ENCODE data around the gene SYTL4. TPM values are rescaled to one million over a fixed set of nuclear protein-coding genes. Genes with fewer than 3 reads are reported as not detected.
"Not testable (repeated sequence)": the region's sequence is repeated elsewhere in the genome, so short reads cannot be mapped to it uniquely, and the experiment has no call there.

The SYTL4 gene
- not detected for total RNA-seq

DNA sequence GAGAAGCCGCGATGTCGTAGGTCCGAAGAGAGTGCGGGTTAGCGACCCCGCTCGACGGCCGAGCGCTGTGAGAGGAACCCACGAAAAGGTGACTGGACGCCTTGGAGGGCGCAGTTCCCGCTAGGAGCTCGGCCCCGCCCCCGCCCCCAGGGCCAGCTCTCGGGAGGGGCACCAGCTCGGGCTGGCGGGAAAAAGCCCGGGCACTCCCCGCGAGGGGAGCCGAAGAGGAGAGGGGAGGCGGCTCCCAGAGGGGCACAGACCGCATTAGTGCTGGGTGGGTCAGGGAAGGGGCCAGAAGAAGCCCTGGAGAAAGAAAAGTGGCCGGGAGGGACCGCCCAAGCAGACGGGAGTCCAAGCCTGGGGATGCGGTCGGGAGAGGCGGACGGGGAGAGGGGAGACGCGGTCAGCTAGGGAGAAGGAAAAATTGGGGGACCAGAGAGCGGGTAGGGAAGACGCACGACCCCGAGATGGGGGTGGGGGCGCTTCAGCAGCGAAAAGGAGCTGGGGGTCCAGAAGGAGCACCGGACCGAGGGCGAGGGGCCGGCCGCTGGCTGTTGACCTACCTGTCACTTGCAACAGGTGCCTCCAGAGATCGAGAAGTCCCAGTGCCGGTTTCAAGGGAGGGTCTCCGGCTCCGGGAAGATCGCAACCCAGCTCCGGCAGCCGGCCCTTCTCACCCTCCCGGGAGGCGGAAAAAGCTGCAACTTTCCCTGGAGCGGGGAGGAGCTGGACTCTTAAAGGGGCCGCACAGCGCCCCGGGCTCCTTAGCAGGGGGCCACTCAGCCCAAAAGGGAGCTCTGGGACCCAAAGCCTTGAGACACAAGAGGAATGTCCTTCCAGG, at the start of gene SYTL4:
Gene SYTL4, minus strand, starts transcription at position 681 of the 841 bp plus-strand sequence. CDS start 30,084 bp downstream, outside the sequence.
- H3K4me3 Mint-ChIP-seq = no peak within 1 kb of the TSS
- no peak within 1 kb of the TSS for H3K27ac Mint-ChIP-seq
- H3K27me3 Mint-ChIP-seq = peaks cover 64% of the 10 kb centered on the region
- no peaks in the 10 kb centered on the region for H3K4me1 Mint-ChIP-seq
- no peak for DNase-seq
- no peaks in the 10 kb centered on the region for H3K9me3 Mint-ChIP-seq
- no peaks in the 10 kb centered on the region for H3K36me3 Mint-ChIP-seq

GRCh38 chrX:100769439-100769838, 37.5 kb upstream of the SYTL4 start:
- not testable (repeated sequence) for H3K4me1 Mint-ChIP-seq, H3K36me3 Mint-ChIP-seq, H3K9me3 Mint-ChIP-seq, DNase-seq, H3K4me3 Mint-ChIP-seq, H3K27ac Mint-ChIP-seq
- peaks cover 14% of the 10 kb centered on the region for H3K27me3 Mint-ChIP-seq

- Mint-ChIP-seq H3K27ac (no peak overlapping the region), H3K4me1 (no peaks in the 10 kb centered on the region), H3K27me3 (peaks cover 9% of the 10 kb centered on the region), H3K4me3 (no peak overlapping the region), H3K9me3 (no peaks in the 10 kb centered on the region), H3K36me3 (no peaks in the 10 kb centered on the region)
- peak; percentile 63 for DNase-seq
These were observed 36.9 kb upstream of the SYTL4 start for GRCh38 chrX:100768679-100769338.

GRCh38 chrX:100750883-100751282, 19.0 kb upstream of the SYTL4 start:
- no peak overlapping the region for H3K27ac Mint-ChIP-seq

DNA sequence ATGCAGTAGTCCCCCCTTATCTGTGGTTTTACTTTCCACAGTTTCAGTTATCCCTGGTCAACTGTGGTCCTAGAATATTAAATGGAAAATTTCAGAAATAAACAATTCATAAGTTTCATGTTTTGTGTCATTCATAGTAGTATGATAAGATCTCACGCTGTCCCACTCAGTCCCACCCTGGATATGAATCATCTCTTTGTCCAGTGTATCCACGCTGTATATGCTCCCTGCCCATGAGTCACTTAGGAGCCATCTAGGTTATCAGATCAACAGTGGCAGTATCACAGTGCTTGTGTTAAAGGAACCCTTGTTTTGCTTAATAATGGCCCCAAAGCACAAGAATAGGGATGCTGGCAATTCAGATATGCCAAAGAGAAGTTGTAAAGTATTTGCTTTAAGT, 16.2 kb upstream of the SYTL4 start:
- no peaks in the 10 kb centered on the region for H3K9me3 Mint-ChIP-seq

More at GRCh38 chrX:100750883-100751282, 19.0 kb upstream of the SYTL4 start:
- Mint-ChIP-seq H3K9me3 (no peaks in the 10 kb centered on the region), H3K4me3 (no peak overlapping the region), H3K36me3 (no peaks in the 10 kb centered on the region), H3K4me1 (no peaks in the 10 kb centered on the region), H3K27me3 (peaks cover 7% of the 10 kb centered on the region)
- no peak for DNase-seq

DNA sequence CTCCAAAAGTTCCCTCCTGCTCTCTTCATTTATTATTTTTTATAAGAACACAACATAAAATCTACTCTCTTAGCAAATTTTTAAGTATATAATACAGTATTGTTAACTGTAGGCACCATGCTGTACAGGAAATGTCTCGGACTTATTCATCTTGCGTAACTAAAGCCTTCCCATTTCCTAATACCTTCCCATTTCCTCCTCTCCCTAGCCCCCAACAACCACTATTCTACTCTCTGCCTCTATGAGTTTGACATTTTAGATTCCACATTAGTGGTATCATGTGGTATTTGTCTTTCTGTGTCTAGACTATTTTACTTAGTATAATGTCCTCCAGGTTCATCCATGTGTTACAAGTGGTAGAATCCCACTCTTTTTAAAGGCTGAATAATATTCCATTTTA, 15.8 kb upstream of the SYTL4 start:
- Mint-ChIP-seq H3K36me3 (no peaks in the 10 kb centered on the region), H3K9me3 (no peaks in the 10 kb centered on the region), H3K27me3 (peaks cover 14% of the 10 kb centered on the region), H3K4me3 (no peak overlapping the region), H3K27ac (no peak overlapping the region), H3K4me1 (no peaks in the 10 kb centered on the region)
- no peak for DNase-seq

More for the DNA sequence above, 16.2 kb upstream of the SYTL4 start:
- Mint-ChIP-seq H3K4me3 (no peak overlapping the region), H3K36me3 (no peaks in the 10 kb centered on the region), H3K27ac (no peak overlapping the region), H3K4me1 (no peaks in the 10 kb centered on the region), H3K27me3 (peaks cover 14% of the 10 kb centered on the region)
- DNase-seq = no peak

DNA sequence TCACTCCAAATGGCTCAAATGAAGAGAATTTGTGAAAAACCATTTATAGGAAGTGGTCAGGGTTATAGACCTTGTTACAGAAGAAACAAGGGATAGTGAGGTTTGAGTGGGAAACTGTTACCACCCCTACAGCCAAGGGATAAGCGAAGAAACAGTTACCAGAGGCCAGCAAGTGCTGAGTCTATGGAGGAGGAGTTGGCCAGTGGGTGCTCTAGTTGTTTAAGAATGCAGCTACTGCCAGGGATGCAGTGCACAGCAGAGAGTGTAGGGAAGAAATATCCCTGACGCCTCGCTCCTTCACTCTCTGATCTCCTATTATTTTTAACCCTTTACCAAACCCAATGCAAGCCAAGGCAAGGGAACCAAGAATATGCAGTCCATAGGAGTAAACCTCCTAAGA, 15.2 kb upstream of the SYTL4 start:
- no peaks in the 10 kb centered on the region for H3K36me3 Mint-ChIP-seq
- H3K4me1 Mint-ChIP-seq = no peaks in the 10 kb centered on the region
- H3K27ac Mint-ChIP-seq = no peak overlapping the region
- H3K4me3 Mint-ChIP-seq = no peak overlapping the region
- H3K9me3 Mint-ChIP-seq = no peaks in the 10 kb centered on the region
- H3K27me3 Mint-ChIP-seq = peaks cover 14% of the 10 kb centered on the region
- DNase-seq = no peak

DNA sequence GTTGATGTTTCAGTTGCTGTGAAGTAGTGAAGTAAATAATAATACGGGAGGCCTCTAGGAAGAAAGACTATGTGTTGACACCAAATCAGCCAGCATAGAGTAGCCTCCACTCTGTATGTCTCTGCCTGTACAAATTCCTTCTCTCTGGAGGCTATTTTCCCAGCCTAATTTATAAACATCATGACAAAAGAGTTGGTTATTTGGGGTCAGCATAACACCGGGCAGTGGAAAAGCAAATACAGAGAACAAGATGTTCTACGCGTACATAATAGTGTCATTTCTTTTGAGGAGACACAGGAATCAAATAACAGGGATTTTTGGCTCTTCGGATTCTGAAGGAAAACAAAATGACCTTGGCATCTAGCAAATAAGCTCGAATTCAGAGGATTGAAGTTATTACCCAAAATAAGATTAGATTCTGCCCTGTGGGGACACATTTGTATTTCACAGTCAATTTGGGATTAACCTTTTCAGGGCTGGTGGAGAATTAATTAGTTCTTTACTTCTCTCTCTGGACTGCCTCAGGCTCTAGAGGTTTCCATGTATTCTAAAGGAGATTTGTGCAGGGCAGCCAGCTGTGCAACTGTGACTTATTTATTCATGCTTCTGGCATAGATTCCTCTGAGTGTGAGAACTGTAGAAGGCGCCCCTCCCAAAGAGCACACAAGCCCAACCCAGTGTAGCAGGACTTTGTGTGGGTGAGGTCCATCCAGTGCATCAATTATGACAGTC, 14.1 kb upstream of the SYTL4 start:
- Mint-ChIP-seq H3K4me3 (no peak overlapping the region), H3K4me1 (no peaks in the 10 kb centered on the region), H3K9me3 (no peaks in the 10 kb centered on the region), H3K27me3 (peaks cover 8% of the 10 kb centered on the region), H3K36me3 (no peaks in the 10 kb centered on the region), H3K27ac (no peak overlapping the region)
- no peak for DNase-seq

- Mint-ChIP-seq H3K4me1 (no peaks in the 10 kb centered on the region), H3K27ac (no peak overlapping the region), H3K27me3 (peaks cover 8% of the 10 kb centered on the region), H3K4me3 (no peak overlapping the region), H3K9me3 (no peaks in the 10 kb centered on the region), H3K36me3 (no peaks in the 10 kb centered on the region)
- DNase-seq = no peak
These were observed 13.3 kb upstream of the SYTL4 start for GRCh38 chrX:100745205-100745604.

GRCh38 chrX:100743009-100743607, 11.2 kb upstream of the SYTL4 start:
- no peaks in the 10 kb centered on the region for H3K36me3 Mint-ChIP-seq
- H3K4me3 Mint-ChIP-seq = no peak overlapping the region
- no peaks in the 10 kb centered on the region for H3K9me3 Mint-ChIP-seq
- no peak overlapping the region for H3K27ac Mint-ChIP-seq
- no peaks in the 10 kb centered on the region for H3K4me1 Mint-ChIP-seq
- H3K27me3 Mint-ChIP-seq = peaks cover 8% of the 10 kb centered on the region
- no peak for DNase-seq

GRCh38 chrX:100724006-100724405, 7.9 kb downstream of the SYTL4 start:
- H3K27ac Mint-ChIP-seq, H3K4me1 Mint-ChIP-seq, DNase-seq, H3K9me3 Mint-ChIP-seq, H3K36me3 Mint-ChIP-seq, H3K4me3 Mint-ChIP-seq: not testable (repeated sequence)
- H3K27me3 Mint-ChIP-seq = peaks cover 22% of the 10 kb centered on the region

DNA sequence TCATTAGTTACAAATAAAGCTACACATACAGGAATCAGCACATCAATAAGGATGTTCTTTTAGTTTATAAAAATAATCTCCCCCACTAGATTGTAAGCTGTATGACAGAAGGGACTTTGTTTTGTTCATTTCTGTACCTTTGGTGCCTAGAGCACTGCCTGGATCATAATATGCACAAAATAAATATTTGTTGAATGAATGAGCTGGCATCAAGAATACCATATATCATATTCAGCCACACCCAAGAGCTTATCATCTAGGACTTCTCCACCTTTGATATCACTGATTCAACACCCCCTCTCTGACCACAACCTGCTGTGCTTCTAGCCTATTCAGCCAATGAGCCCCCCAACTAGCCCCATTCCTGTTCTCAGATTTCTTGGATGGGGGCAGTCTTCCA, 10.6 kb downstream of the SYTL4 start:
- no peaks in the 10 kb centered on the region for H3K36me3 Mint-ChIP-seq
- no peaks in the 10 kb centered on the region for H3K4me1 Mint-ChIP-seq
- no peak for DNase-seq
- no peak overlapping the region for H3K4me3 Mint-ChIP-seq
- H3K27ac Mint-ChIP-seq = no peak overlapping the region
- H3K9me3 Mint-ChIP-seq = no peaks in the 10 kb centered on the region
- peaks cover 6% of the 10 kb centered on the region for H3K27me3 Mint-ChIP-seq

- DNase-seq = no peak
- no peaks in the 10 kb centered on the region for H3K4me1 Mint-ChIP-seq
- peaks cover 6% of the 10 kb centered on the region for H3K27me3 Mint-ChIP-seq
- no peak overlapping the region for H3K4me3 Mint-ChIP-seq
- H3K27ac Mint-ChIP-seq = no peak overlapping the region
- H3K9me3 Mint-ChIP-seq = no peaks in the 10 kb centered on the region
- no peaks in the 10 kb centered on the region for H3K36me3 Mint-ChIP-seq
These were observed 11.6 kb downstream of the SYTL4 start for GRCh38 chrX:100720301-100720700.

DNA sequence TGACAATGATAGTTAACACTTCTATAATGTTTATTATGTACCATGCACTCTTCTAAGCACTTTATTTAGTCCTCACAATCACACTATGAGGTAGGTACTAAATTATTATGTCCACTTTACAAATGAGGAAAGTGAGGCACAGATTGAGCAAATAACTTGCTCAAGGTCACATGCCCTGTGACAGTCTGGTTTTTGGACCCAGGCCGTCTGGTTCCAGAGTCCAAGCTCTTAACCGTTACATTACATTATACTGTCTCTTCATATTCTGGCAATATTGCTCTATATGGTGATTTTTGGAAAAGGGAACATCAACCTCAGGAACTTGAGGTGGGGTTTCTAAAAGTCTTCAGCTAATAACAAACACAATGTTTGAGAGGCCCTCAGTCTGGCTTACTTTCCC, 12.8 kb downstream of the SYTL4 start:
- H3K4me3 Mint-ChIP-seq = no peak overlapping the region
- peaks cover 6% of the 10 kb centered on the region for H3K27me3 Mint-ChIP-seq
- no peak for DNase-seq
- H3K27ac Mint-ChIP-seq = no peak overlapping the region
- H3K4me1 Mint-ChIP-seq = no peaks in the 10 kb centered on the region
- no peaks in the 10 kb centered on the region for H3K9me3 Mint-ChIP-seq
- H3K36me3 Mint-ChIP-seq = no peaks in the 10 kb centered on the region

GRCh38 chrX:100717363-100717762, 14.6 kb downstream of the SYTL4 start:
- H3K27me3 Mint-ChIP-seq = peaks cover 4% of the 10 kb centered on the region
- no peak overlapping the region for H3K4me3 Mint-ChIP-seq
- H3K27ac Mint-ChIP-seq = no peak overlapping the region
- no peaks in the 10 kb centered on the region for H3K36me3 Mint-ChIP-seq
- H3K9me3 Mint-ChIP-seq = no peaks in the 10 kb centered on the region
- no peak for DNase-seq
- H3K4me1 Mint-ChIP-seq = no peaks in the 10 kb centered on the region

Measured in activated naive CD8-positive, alpha-beta T cell treated with anti-CD3 and anti-CD28 coated beads for 36 hours (primary cell).